ENCODE results near the gene ZNF473.
A peak's percentile ranks its signal among the peaks of the same experiment; 100 is the strongest.

Gene ZNF473

GRCh38 chr19:50003810-50004419 is 21.9 kb upstream of the ZNF473 start:
- no peak for DNase-seq

- DNase-seq = no peak
These were observed 20.4 kb upstream of the ZNF473 start for GRCh38 chr19:50005428-50005827.

GRCh38 chr19:50007170-50007569 is 18.6 kb upstream of the ZNF473 start:
- no peak for DNase-seq

- no peak for DNase-seq
These were observed 17.9 kb upstream of the ZNF473 start for GRCh38 chr19:50007947-50008346.

GRCh38 chr19:50008532-50008931 is 17.3 kb upstream of the ZNF473 start:
- DNase-seq = no peak

GRCh38 chr19:50016225-50016807 is 9.5 kb upstream of the ZNF473 start:
- no peak for DNase-seq

GRCh38 chr19:50020481-50020880 is 5.3 kb upstream of the ZNF473 start:
- no peak for DNase-seq

- DNase-seq = no peak
These were observed 3.0 kb upstream of the ZNF473 start for GRCh38 chr19:50022823-50023222.

GRCh38 chr19:50024719-50025021 is 1.1 kb upstream of the ZNF473 start:
- peak; percentile 25 for DNase-seq

- peak; percentile 100 for DNase-seq
These were observed 597 bp upstream of the ZNF473 start, which contains the start of gene VRK3 for GRCh38 chr19:50025022-50025793. TSS of gene VRK3 (minus strand) at chr19:50025372. CDS start at chr19:50016162, 9,210 bp downstream.

GRCh38 chr19:50026550-50026906 is 723 bp downstream of the ZNF473 start:
- DNase-seq = no peak

- DNase-seq = no peak
These were observed 4.4 kb downstream of the ZNF473 start for GRCh38 chr19:50030225-50030624.

- no peak for DNase-seq
These were observed 5.1 kb downstream of the ZNF473 start for GRCh38 chr19:50030937-50031336.

- no peak for DNase-seq
These were observed 11.1 kb downstream of the ZNF473 start for GRCh38 chr19:50036908-50037307.

- no peak for DNase-seq
These were observed 14.2 kb downstream of the ZNF473 start for GRCh38 chr19:50039968-50040367.

- DNase-seq = no peak
These were observed 15.2 kb downstream of the ZNF473 start for GRCh38 chr19:50040967-50041366.

GRCh38 chr19:50042363-50043024 is 16.7 kb downstream of the ZNF473 start:
- no peak for DNase-seq

- no peak for DNase-seq
These were observed 18.2 kb downstream of the ZNF473 start for GRCh38 chr19:50043967-50044366.

GRCh38 chr19:50044922-50045321 is 19.1 kb downstream of the ZNF473 start:
- no peak for DNase-seq

GRCh38 chr19:50046649-50047503 is 21.1 kb downstream of the ZNF473 start:
- peak; percentile 54 for DNase-seq

GRCh38 chr19:50047671-50048070 is 21.9 kb downstream of the ZNF473 start:
- no peak for DNase-seq

GRCh38 chr19:50050406-50051227 is 24.8 kb downstream of the ZNF473 start:
- peak; percentile 90 for DNase-seq
